Superior temporal gyrus (tissue), 1 donor: ENCODE measurements around the gene SNX11.

Experiments used
- DNase-seq: peaks from one replicate; pipeline ENCODE4 v3.0.0-alpha.2; 2016; ENCODE audit errors: extremely low spot score

SNX11 gene

DNA sequence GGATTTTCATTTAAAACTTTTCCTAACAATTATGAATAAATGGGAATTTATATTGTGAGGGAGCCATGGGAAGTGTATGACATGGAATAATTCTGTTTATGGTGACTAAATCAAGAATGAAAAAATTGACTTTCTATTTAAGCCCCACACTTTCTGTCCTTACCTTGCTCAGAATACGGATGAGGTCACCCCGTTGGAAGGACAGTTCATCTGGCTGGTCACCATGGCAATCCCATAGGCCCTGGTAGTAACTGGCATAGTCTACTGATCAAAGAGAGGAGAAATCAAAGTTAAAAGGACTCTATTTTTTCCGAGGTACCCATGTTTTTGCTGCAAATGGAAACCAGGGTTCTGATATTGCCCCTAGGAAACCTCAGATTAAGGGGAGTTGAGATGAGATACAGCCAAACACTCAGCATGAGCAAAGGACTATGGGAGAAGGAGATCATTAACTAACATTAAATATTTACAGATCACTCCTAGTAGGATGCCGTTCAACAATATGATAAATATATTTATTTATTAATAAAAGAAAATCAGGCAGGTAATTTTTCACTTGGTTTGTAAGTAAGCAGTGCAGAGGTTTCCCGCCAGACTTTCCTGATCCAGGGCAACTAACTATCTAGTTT, 54.9 kb downstream of the SNX11 start:
- DNase-seq = no peak

DNA sequence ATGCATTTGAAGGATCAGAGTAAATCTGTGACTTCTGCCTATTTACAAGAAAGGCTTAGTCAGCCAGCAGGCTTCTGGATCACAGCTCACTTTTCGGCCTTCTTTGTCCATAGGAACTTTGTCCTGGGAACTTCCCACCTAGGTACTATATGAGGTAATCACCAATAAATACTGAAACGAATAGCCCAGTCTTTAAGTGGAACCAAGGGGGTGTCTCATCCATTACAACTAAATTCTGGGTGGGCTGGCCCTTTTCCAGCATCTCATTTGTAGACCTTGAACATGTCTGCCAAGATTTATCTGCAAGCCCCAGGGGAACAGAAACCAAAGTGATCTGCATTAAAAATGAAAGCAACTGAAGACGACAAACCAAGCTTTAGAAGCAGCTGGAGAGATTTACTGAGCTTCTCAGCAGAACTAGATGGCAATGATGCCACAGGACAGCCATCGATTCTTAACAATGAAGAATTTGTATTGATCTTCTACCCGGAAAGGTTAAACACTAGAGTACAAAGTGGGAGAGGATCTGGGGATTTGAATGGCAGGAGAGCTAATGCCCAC, 55.5 kb downstream of the SNX11 start:
- no peak for DNase-seq

DNA sequence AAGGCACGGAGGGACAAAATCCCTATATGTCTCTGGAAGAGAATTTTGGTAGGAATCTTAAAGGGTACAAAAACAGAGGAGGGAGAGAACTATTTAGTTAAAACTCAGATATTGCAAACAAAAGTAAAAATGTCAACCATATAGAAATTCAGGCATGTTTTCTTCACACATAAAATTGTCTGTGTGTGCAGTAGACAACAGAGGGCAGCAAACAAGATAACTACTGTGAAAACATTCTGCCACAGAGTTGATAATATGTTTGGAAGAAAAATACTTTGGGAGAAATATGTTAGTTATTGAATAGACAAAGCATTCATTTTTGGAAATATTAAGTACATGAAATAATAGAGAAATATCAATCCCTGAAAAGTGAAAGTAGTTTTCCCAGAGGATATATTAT, 56.2 kb downstream of the SNX11 start:
- DNase-seq = no peak

DNA sequence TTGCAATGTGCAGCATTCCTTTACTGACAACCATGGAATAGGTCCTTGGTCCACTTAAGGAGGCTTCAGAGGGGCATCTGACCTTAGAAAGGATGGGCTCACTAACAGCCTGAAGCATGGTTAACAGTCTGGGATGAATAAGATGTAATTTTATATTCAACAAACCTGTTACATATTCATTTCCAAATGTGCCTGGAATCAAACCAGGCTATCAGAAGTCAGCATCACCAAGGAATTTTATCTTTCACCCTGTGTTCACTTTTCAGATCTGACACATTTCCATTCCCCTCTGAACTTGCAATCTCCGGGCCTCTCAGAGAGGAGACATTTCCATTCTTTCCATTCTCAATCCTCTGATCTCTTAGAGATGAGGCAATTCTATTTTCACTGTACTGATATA, 62.4 kb downstream of the SNX11 start:
- no peak for DNase-seq
